ENCODE results near the gene ITGA1. TPM values are rescaled to one million over a fixed set of nuclear protein-coding genes. Genes with fewer than 3 reads are reported as not detected.

The ITGA1 gene
- total RNA-seq, 1 experiment from 2014 or later: 26.4 TPM

DNA sequence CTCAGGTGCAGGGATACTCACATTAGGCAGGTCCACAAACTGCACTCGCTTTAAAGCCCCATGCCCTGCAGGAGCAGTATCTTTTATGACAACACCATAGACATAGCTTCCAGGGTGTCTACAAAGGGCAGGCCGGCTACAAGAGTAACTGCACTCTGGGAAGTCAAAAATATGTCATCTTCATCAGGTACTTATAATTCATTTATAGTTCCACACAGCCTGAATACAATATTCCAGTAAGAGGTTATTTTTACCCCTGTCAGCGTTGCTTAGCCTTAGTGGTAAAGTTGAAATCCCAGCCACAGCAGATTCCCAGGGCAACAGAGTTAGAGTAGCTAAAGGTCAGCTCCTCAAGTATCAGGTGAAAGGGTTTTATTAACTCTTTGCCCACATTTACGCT lies 119.1 kb downstream of the ITGA1 start:
- CTCF ChIA-PET: interaction anchor here (1.0 kb wide), 1 partner anchor 118 kb away, joined by 3 read pairs; no protein-coding TSS in a partner anchor
- Histone ChIP-seq H3K4me1 (no peaks in the 10 kb centered on the region), H3K4me3 (ENCODE audit: low read depth, low read length) (no peak overlapping the region), H3K27me3 (replicated peaks; ENCODE audit: control insufficient read depth, insufficient read depth, low read length) (no peaks in the 10 kb centered on the region), H3K36me3 (ENCODE audit: control insufficient read depth, insufficient read depth, low read length) (no peaks in the 10 kb centered on the region), H3K9me3 (no peaks in the 10 kb centered on the region)
- Mint-ChIP-seq H3K4me3 (ENCODE audit: unreplicated experiment) (no peak overlapping the region), H3K9me3 (ENCODE audit: unreplicated experiment) (no peaks in the 10 kb centered on the region), H3K27ac (ENCODE audit: unreplicated experiment) (no peak overlapping the region), H3K4me1 (ENCODE audit: low read depth, unreplicated experiment) (no peaks in the 10 kb centered on the region), H3K27me3 (ENCODE audit: insufficient read depth, unreplicated experiment) (no peaks in the 10 kb centered on the region), H3K36me3 (ENCODE audit: insufficient read depth, unreplicated experiment) (peaks cover 6% of the 10 kb centered on the region)
- POLR2A ChIA-PET: no interaction called here
- TF ChIP-seq, protein P1, sequence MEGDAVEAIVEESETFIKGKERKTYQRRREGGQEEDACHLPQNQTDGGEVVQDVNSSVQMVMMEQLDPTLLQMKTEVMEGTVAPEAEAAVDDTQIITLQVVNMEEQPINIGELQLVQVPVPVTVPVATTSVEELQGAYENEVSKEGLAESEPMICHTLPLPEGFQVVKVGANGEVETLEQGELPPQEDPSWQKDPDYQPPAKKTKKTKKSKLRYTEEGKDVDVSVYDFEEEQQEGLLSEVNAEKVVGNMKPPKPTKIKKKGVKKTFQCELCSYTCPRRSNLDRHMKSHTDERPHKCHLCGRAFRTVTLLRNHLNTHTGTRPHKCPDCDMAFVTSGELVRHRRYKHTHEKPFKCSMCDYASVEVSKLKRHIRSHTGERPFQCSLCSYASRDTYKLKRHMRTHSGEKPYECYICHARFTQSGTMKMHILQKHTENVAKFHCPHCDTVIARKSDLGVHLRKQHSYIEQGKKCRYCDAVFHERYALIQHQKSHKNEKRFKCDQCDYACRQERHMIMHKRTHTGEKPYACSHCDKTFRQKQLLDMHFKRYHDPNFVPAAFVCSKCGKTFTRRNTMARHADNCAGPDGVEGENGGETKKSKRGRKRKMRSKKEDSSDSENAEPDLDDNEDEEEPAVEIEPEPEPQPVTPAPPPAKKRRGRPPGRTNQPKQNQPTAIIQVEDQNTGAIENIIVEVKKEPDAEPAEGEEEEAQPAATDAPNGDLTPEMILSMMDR (IDR thresholded peaks at IDR 0.05; ENCODE audit: insufficient read depth in 1 of 2, low read depth in 1 of 2, low read length in 1 of 2, severe bottlenecking in 1 of 2, unreplicated experiment in 1 of 2): no peak
- BruUV-seq (replicated peaks): no TSS peak
- no peak for DNase-seq
- intact Hi-C loops (cut with micrococcal nuclease; ENCODE audit: unreplicated experiment): no loop called here

DNA sequence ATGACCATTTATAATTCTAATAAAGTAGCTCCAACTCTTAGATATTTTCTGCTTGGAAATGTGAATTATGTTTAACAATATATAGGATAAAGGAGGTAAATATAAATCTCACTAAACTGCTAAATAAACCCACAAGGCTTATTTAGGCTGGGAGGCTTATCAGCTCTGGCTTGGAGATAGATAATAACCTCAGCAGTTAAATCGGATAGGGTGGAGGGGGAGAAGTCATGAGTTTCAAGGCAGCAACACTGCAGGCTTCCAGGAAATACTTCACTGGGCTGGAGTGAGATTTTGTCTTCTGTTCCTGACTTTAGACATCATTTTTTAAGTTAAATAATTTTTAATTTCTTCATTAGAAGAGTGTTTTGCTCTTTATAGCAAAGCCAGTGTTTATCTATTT lies 121.5 kb downstream of the ITGA1 start:
- no peaks in the 10 kb centered on the region for H3K9me3 Mint-ChIP-seq (ENCODE audit: unreplicated experiment)
- BruUV-seq (replicated peaks): no TSS peak
- Histone ChIP-seq H3K4me1 (no peaks in the 10 kb centered on the region), H3K4me3 (ENCODE audit: low read depth, low read length) (no peak overlapping the region), H3K9me3 (no peaks in the 10 kb centered on the region), H3K36me3 (ENCODE audit: control insufficient read depth, insufficient read depth, low read length) (no peaks in the 10 kb centered on the region), H3K27me3 (replicated peaks; ENCODE audit: control insufficient read depth, insufficient read depth, low read length) (no peaks in the 10 kb centered on the region)
- no peak for DNase-seq
- H3K4me1 Mint-ChIP-seq (ENCODE audit: low read depth, unreplicated experiment): no peaks in the 10 kb centered on the region
- no peak overlapping the region for H3K27ac Mint-ChIP-seq (ENCODE audit: unreplicated experiment)
- H3K4me3 Mint-ChIP-seq (ENCODE audit: unreplicated experiment): no peak overlapping the region
- TF ChIP-seq, protein P1 (IDR thresholded peaks at IDR 0.05; ENCODE audit: insufficient read depth in 1 of 2, low read depth in 1 of 2, low read length in 1 of 2, severe bottlenecking in 1 of 2, unreplicated experiment in 1 of 2): no peak
- intact Hi-C loops (cut with micrococcal nuclease; ENCODE audit: unreplicated experiment): no loop called here
- POLR2A ChIA-PET: no interaction called here
- peaks cover 6% of the 10 kb centered on the region for H3K36me3 Mint-ChIP-seq (ENCODE audit: insufficient read depth, unreplicated experiment)
- no peaks in the 10 kb centered on the region for H3K27me3 Mint-ChIP-seq (ENCODE audit: insufficient read depth, unreplicated experiment)
- CTCF ChIA-PET: no interaction called here

DNA sequence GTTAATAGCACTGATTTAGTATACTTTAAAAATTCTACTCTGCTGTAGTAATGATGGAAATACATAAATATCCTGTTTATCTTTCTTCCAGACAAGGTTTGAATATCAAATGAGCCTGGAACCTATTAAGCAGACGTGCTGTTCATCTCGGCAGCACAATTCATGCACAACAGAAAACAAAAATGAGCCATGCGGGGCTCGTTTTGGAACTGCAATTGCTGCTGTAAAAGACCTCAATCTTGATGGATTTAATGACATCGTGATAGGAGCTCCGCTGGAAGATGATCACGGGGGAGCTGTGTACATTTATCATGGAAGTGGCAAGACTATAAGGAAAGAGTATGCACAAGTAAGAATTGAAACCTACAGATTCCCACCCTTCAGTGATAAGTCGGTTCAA lies 122.4 kb downstream of the ITGA1 start:
- H3K9me3 Mint-ChIP-seq (ENCODE audit: unreplicated experiment): no peaks in the 10 kb centered on the region
- no peaks in the 10 kb centered on the region for H3K9me3 ChIP-seq
- H3K4me3 Mint-ChIP-seq (ENCODE audit: unreplicated experiment): no peak overlapping the region
- no peak for DNase-seq
- no peaks in the 10 kb centered on the region for H3K27me3 Mint-ChIP-seq (ENCODE audit: insufficient read depth, unreplicated experiment)
- ChIA-PET POLR2A (no interaction called here), CTCF (no interaction called here)
- no peak overlapping the region for H3K27ac Mint-ChIP-seq (ENCODE audit: unreplicated experiment)
- no peak overlapping the region for H3K4me3 ChIP-seq (ENCODE audit: low read depth, low read length)
- H3K4me1 ChIP-seq: no peaks in the 10 kb centered on the region
- H3K36me3 ChIP-seq (ENCODE audit: control insufficient read depth, insufficient read depth, low read length): no peaks in the 10 kb centered on the region
- BruUV-seq (replicated peaks): no TSS peak
- no peaks in the 10 kb centered on the region for H3K4me1 Mint-ChIP-seq (ENCODE audit: low read depth, unreplicated experiment)
- intact Hi-C loops (cut with micrococcal nuclease; ENCODE audit: unreplicated experiment): no loop called here
- H3K36me3 Mint-ChIP-seq (ENCODE audit: insufficient read depth, unreplicated experiment): peaks cover 6% of the 10 kb centered on the region
- no peaks in the 10 kb centered on the region for H3K27me3 ChIP-seq (replicated peaks; ENCODE audit: control insufficient read depth, insufficient read depth, low read length)
- TF ChIP-seq, protein P1 (IDR thresholded peaks at IDR 0.05; ENCODE audit: insufficient read depth in 1 of 2, low read depth in 1 of 2, low read length in 1 of 2, severe bottlenecking in 1 of 2, unreplicated experiment in 1 of 2): no peak

Measured in Caco-2 (cell line).